IMR-90 (cell line): ENCODE results near the gene CD82. TPM values are rescaled to one million over a fixed set of nuclear protein-coding genes. Genes with fewer than 3 reads are reported as not detected.
A peak's percentile ranks its signal among the peaks of the same experiment; 100 is the strongest.

Source experiments
- ATAC-seq: fragments of 200-7000 bp; cut with Tn5 transposase; 2 replicates; pipeline ENCODE4 v1.9.1; 2020; ENCODE audit warnings: low read depth, mild to moderate bottlenecking, moderate library complexity
- BruUV-seq: library from RNA; stranded (reverse); fragments of 400-500 nt; replicated peaks from 2 replicates; lab custom pipeline; 2021; lab: Mats Ljungman, UMichigan
- CTCF ChIA-PET: fragments of 300-600 bp; formaldehyde crosslinking; extraction: SDS; loops from one replicate; lab custom pipeline; 2021; ENCODE audit warnings: antibody characterized with exemption; lab: Yijun Ruan, JAX
- POLR2A ChIA-PET: fragments of 300-600 bp; sonication (Branson Sonifier 250); formaldehyde crosslinking; loops from one replicate; lab custom pipeline; 2022; ENCODE audit warnings: antibody characterized with exemption; ENCODE audit not compliant: unreplicated experiment; lab: Charles Lee
- DNase-seq: peaks from one replicate; pipeline ENCODE4 v3.0.0; 2013
- H2AFZ ChIP-seq: replicated peaks from 2 replicates; pipeline ENCODE3; 2013; ENCODE audit warnings: low read length, mild to moderate bottlenecking; ENCODE audit not compliant: poor library complexity
- H2AK5ac ChIP-seq: 2 replicates; pipeline ENCODE4 v1.6.1; 2013; ENCODE audit warnings: low read depth, low read length, inconsistent platforms
- H2AK9ac ChIP-seq: replicated peaks from 2 replicates; pipeline ENCODE3; 2013; ENCODE audit warnings: mild to moderate bottlenecking, low read depth, low read length, moderate library complexity; ENCODE audit not compliant: poor library complexity
- H2BK120ac ChIP-seq: 2 replicates; pipeline ENCODE4 v1.6.1; 2013; ENCODE audit warnings: low read depth, low read length, inconsistent platforms
- H2BK15ac ChIP-seq: 3 replicates; pipeline ENCODE4 v1.6.1; 2013; ENCODE audit warnings: low read depth, low read length, inconsistent platforms
- H2BK20ac ChIP-seq: 2 replicates; pipeline ENCODE4 v1.6.1; 2013; ENCODE audit warnings: low read depth, mild to moderate bottlenecking, inconsistent platforms, low read length, moderate library complexity
- H2BK5ac ChIP-seq: 2 replicates; pipeline ENCODE4 v1.6.1; 2013; ENCODE audit warnings: mild to moderate bottlenecking, low read depth, low read length, inconsistent platforms; ENCODE audit not compliant: poor library complexity, severe bottlenecking
- H3K14ac ChIP-seq: replicated peaks from 2 replicates; pipeline ENCODE4 v1.6.1; 2013; ENCODE audit warnings: low read depth, low read length, inconsistent platforms
- H3K18ac ChIP-seq: 2 replicates; pipeline ENCODE4 v1.6.1; 2013; ENCODE audit warnings: low read depth, low read length, control low read depth
- H3K23ac ChIP-seq: 2 replicates; pipeline ENCODE4 v1.6.1; 2013; ENCODE audit warnings: low read depth, low read length, inconsistent platforms
- H3K27ac ChIP-seq: 2 replicates; pipeline ENCODE4 v1.5.1; 2013; ENCODE audit warnings: mild to moderate bottlenecking, control low read depth, low read length; ENCODE audit not compliant: insufficient read depth
- H3K27me3 ChIP-seq: 2 replicates; pipeline ENCODE4 v1.6.1; 2013; ENCODE audit warnings: low read length; ENCODE audit not compliant: control insufficient read depth, insufficient read depth
- H3K36me3 ChIP-seq: 2 replicates; pipeline ENCODE4 v1.6.1; 2013; ENCODE audit warnings: low read length, mixed read lengths; ENCODE audit not compliant: control insufficient read depth, insufficient read depth
- H3K4ac ChIP-seq: 2 replicates; pipeline ENCODE4 v1.6.1; 2013; ENCODE audit warnings: low read depth, low read length, inconsistent platforms
- H3K4me1 ChIP-seq: 2 replicates; pipeline ENCODE4 v1.6.1; 2013; ENCODE audit warnings: low read length, mixed read lengths; ENCODE audit not compliant: control insufficient read depth, insufficient read depth
- H3K4me2 ChIP-seq: 2 replicates; pipeline ENCODE4 v1.6.1; 2013; ENCODE audit warnings: low read depth, mild to moderate bottlenecking, control low read depth, low read length, moderate library complexity
- H3K4me3 ChIP-seq: 2 replicates; pipeline ENCODE4 v1.5.1; 2013; ENCODE audit warnings: low read depth, mild to moderate bottlenecking, control low read depth, low read length, moderate library complexity; ENCODE audit not compliant: insufficient read depth
- H3K56ac ChIP-seq: 2 replicates; pipeline ENCODE4 v1.6.1; 2013; ENCODE audit warnings: low read length, inconsistent platforms; ENCODE audit not compliant: insufficient read depth; ENCODE audit errors: extremely low read depth
- H3K79me1 ChIP-seq, 2 experiments: 2 replicates each; pipeline ENCODE4 v1.6.1; 2013; ENCODE audit warnings: low read length in 2 of 2, inconsistent platforms in 1 of 2, low read depth in 1 of 2
- H3K9ac ChIP-seq: 2 replicates; pipeline ENCODE4 v1.6.1; 2013; ENCODE audit warnings: low read depth, low read length, control low read depth
- H3K9me1 ChIP-seq: 2 replicates; pipeline ENCODE4 v1.6.1; 2013; ENCODE audit warnings: low read length, inconsistent platforms; ENCODE audit not compliant: insufficient read depth
- H3K9me3 ChIP-seq: 2 replicates; pipeline ENCODE4 v1.6.1; 2013; ENCODE audit warnings: low read length; ENCODE audit not compliant: control insufficient read depth, insufficient read depth
- H4K20me1 ChIP-seq: 2 replicates; pipeline ENCODE4 v1.6.1; 2013; ENCODE audit warnings: low read length, inconsistent platforms; ENCODE audit not compliant: insufficient read depth
- H4K5ac ChIP-seq: 2 replicates; pipeline ENCODE4 v1.6.1; 2013; ENCODE audit warnings: mild to moderate bottlenecking, low read depth, low read length, control low read depth
- H4K8ac ChIP-seq, 2 experiments: 2 replicates each; pipeline ENCODE4 v1.6.1; 2013; ENCODE audit warnings: low read depth in 2 of 2, low read length in 2 of 2, control low read depth in 1 of 2, inconsistent platforms in 1 of 2
- H4K91ac ChIP-seq: 2 replicates; pipeline ENCODE4 v1.6.1; 2013; ENCODE audit warnings: low read depth, low read length, inconsistent platforms; ENCODE audit not compliant: insufficient read depth
- CEBPB ChIP-seq: IDR thresholded peaks from 2 replicates; pipeline ENCODE4 v1.6.1; 2012; ENCODE audit warnings: low read depth, low read length, improper control_type of control experiment
- CTCF ChIP-seq: conservative IDR thresholded peaks from 2 replicates; pipeline ENCODE4 v1.5.1; 2012; ENCODE audit warnings: mild to moderate bottlenecking, low read depth, low read length, improper control_type of control experiment
- RCOR1 ChIP-seq: IDR thresholded peaks from 2 replicates; pipeline ENCODE4 v1.6.1; 2012; ENCODE audit warnings: mild to moderate bottlenecking, low read length, improper control_type of control experiment; ENCODE audit not compliant: insufficient replicate concordance
- SMC3 ChIP-seq: fragments of 150-350 bp; IDR thresholded peaks from 2 replicates; pipeline ENCODE4 v1.6.1; 2016; ENCODE audit warnings: low read depth, mild to moderate bottlenecking, antibody characterized with exemption, low read length, moderate library complexity
- WGBS, 2 experiments: methylation state at CpG; one replicate each; pipeline versions ENCODE4 v1.1.5 to v1.1.7; 2013; ENCODE audit warnings: missing lambda C conversion rate in 2 of 2; ENCODE audit not compliant: insufficient read length in 1 of 2; ENCODE audit errors: extremely low coverage in 2 of 2; 5-methylcytosine and 5-hydroxymethylcytosine counted together
- dilution Hi-C: fragments of 300-500 bp; cut with HindIII; formaldehyde crosslinking; loops from one replicate; pipeline ENCODE4 v1.14.3; 2018; ENCODE audit warnings: low sequenced_read_pairs; ENCODE audit not compliant: unreplicated experiment
- in situ Hi-C: fragments of 300-500 bp; cut with MboI; formaldehyde crosslinking; loops from 3 replicates; pipeline ENCODE4 v1.14.3; 2019; ENCODE audit warnings: low sequenced_read_pairs, inconsistent platforms, mixed read lengths
- intact Hi-C: fragments of 100-400 bp; cut with micrococcal nuclease; formaldehyde crosslinking; loops from 2 replicates; pipeline ENCODE4 v1.10.0; 2022
- polyA plus RNA-seq, 3 experiments: library from polyadenylated mRNA; depleted of rRNA; stranded (reverse); fragments of >200 nt; gene quantifications; 2 replicates each; pipeline ENCODE4 v1.2.3, GENCODE V29; 2012; ENCODE audit warnings: low replicate concordance in 1 of 3
- total RNA-seq: library from RNA; depleted of rRNA; stranded (reverse); fragments of >200 nt; gene quantifications from 2 replicates; pipeline ENCODE4 v1.2.3, GENCODE V29; 2012

Gene CD82
- total and polyA plus RNA-seq, 2 of the 4 experiments (the other 2 are of a cell fraction) = 32.8 to 49.4 TPM

GRCh38 chr11:44561275-44561805 is 4.1 kb upstream of the CD82 start:
- H3K23ac ChIP-seq = no peak overlapping the region
- BruUV-seq = no TSS peak
- no peaks in the 10 kb centered on the region for H3K36me3 ChIP-seq
- peaks cover 20% of the 10 kb centered on the region for H3K4me1 ChIP-seq
- in situ Hi-C loops (loop anchor here (5.0 to 25.0 kb wide), 2 partner anchors 46 to 1251 kb away; partner anchors contain the start of gene SLC35C1), intact Hi-C loops (loop anchor here (10.0 kb wide), 2 partner anchors 163 to 203 kb away; partner anchors contain the start of gene TSPAN18), dilution Hi-C loops (no loop called here)
- H3K4me3 ChIP-seq = no peak overlapping the region
- H2AK9ac ChIP-seq = no peak overlapping the region
- no peak overlapping the region for H2BK20ac ChIP-seq
- H3K4ac ChIP-seq = no peak overlapping the region
- H4K20me1 ChIP-seq = no peaks in the 10 kb centered on the region
- H4K5ac ChIP-seq = no peak overlapping the region
- TF ChIP-seq CTCF (no peak), RCOR1 (no peak), CEBPB (no peak), SMC3 (no peak)
- peaks cover 5 to 8% of the 10 kb centered on the region in 2 experiments; a peak in 3 of 4 replicates for H3K79me1 ChIP-seq
- no peak overlapping the region for H2BK120ac ChIP-seq
- H3K14ac ChIP-seq = 0 out of 2 replicates have a peak overlapping the region, but pooled peaks have one; percentile 19
- H3K9ac ChIP-seq = no peak overlapping the region
- peak; percentile 39 for DNase-seq
- no peak overlapping the region for H4K91ac ChIP-seq
- POLR2A ChIA-PET = no interaction called here
- no peak overlapping the region; the same call in 1 of the 2 replicates for H2AK5ac ChIP-seq
- no peak overlapping the region for H3K18ac ChIP-seq
- H3K4me2 ChIP-seq = no peak overlapping the region
- CTCF ChIA-PET = no interaction called here
- H2BK15ac ChIP-seq = no peak overlapping the region
- no peak overlapping the region for H4K8ac ChIP-seq
- no peak overlapping the region for H2AFZ ChIP-seq
- WGBS, 2 experiments = no CpG with 5 or more reads among the region's 3 CpGs
- H3K27me3 ChIP-seq = no peaks in the 10 kb centered on the region
- H3K9me3 ChIP-seq = no peaks in the 10 kb centered on the region
- no peak overlapping the region for H3K27ac ChIP-seq
- ATAC-seq = no peak
- H2BK5ac ChIP-seq = no peak overlapping the region
- no peak overlapping the region for H3K56ac ChIP-seq
- H3K9me1 ChIP-seq = peaks cover 15% of the 10 kb centered on the region
